Breast epithelium (tissue), 3 donors: ENCODE measurements around the gene TNFAIP8L1.

Experiments used
- CTCF ChIP-seq, 3 donors: fragments of 450-650 bp; IDR thresholded peaks; one replicate each; pipeline ENCODE4 v1.5.1; 2016 to 2017; ENCODE audit warnings: antibody characterized with exemption in 3 of 3, mild to moderate bottlenecking in 3 of 3, moderate library complexity in 3 of 3
- POLR2A ChIP-seq: fragments of 450-650 bp; IDR thresholded peaks from one replicate; pipeline ENCODE4 v1.6.1; 2016; ENCODE audit warnings: antibody characterized with exemption, mild to moderate bottlenecking, moderate library complexity

GRCh38 chr19:4693471-4694121, 54.3 kb downstream of the TNFAIP8L1 start:
- TF ChIP-seq CTCF (IDR thresholded peaks at IDR 0.05) (no peak), POLR2A (no peak)
